AG20443 (cell line): Measurements from ENCODE around the gene PEAK1.

Experiments
- DNase-seq: peaks from one replicate; pipeline ENCODE4 v3.0.0; 2012; ENCODE audit warnings: low spot score, mixed read lengths

Gene PEAK1

DNA sequence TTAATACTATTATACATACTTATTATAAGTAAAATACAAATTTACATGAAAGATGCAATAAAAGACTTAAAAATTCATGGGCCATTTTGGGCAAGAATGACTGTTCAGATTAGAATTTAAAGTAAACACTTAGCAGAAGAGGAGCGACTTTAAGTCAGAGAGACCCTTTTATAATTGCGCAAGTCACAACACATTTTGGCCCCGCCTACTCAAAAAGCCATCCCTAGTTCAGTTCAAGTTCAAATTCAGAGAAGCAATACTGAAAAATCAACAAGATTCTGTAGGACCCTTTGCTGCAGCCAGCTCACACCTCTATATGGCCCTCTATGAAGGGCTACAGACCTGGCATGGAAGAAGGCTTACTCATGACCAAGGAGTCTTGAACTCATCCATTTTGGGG is 64.6 kb downstream of the PEAK1 start:
- DNase-seq = no peak

DNA sequence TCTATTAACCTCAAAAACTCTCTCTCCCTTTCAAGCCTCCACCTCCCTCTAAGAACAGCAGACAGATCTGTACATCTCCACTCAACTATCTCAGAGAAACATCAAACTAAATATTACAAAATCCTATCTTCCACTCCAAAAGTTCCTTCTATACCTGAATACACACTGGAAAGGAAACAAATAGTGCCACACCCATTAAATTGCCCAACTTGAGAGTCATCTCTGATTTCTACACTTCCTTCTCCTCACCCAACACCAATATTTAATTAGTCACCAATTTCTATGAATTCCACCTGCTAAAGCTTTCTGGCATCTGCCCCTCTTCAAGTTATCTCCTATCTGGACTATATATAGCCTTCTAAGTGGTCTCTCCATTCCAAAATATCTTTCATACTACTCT is 65.8 kb downstream of the PEAK1 start:
- DNase-seq = no peak

DNA sequence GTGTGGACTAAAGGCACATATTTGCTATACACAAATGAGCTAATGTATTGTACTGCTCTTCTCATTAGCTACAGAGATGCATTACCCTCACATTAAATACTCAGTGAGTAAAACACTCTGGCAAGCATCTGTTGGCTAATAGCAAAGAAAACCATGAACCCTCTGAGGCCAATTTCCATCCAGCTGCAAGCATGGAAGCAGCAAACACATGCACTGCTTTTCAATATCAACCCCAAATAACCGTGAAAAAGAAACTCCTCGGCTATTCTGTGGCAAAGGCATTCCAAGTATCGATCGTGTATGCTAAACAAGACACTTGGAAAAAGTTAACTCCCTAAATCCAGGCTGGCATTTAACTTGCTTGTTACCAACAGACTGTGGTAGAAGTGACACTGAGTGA is 67.0 kb downstream of the PEAK1 start:
- no peak for DNase-seq

DNA sequence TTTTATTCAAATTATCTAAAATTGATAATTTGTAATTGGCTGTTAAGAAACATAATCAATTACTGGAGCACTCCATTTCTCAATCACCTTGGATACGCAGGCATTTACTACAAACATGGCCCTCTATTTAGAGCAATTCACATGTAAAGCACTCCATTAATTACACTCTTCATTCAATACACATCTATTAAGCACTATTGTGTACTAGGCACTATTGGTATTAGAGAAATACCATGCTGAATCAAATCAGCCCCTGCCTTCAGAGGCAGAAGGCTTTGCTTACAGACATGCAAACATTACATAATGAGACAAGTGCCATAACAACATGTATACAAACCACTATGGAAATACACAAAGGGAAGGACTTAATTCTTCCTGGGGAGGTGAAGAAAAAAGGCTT is 69.1 kb downstream of the PEAK1 start:
- DNase-seq = no peak

DNA sequence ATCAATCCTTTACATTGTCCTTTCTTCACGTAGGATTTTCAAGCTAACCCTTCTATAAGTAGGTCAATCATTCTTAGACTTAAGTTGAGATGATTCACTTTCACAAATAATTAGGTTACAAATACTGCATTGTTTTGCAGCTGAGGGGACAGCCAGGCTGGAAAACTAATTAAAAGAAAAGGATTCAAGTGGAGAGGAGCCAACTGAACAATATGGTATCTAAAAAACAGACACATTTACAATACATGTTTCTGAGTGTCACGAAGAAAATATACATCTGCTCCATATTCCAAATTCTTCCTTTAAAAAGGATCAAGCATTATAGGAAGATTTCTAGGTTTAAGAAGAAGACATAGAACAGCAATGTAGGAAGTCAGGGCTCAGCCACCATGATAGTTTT is 70.2 kb downstream of the PEAK1 start:
- DNase-seq = no peak

DNA sequence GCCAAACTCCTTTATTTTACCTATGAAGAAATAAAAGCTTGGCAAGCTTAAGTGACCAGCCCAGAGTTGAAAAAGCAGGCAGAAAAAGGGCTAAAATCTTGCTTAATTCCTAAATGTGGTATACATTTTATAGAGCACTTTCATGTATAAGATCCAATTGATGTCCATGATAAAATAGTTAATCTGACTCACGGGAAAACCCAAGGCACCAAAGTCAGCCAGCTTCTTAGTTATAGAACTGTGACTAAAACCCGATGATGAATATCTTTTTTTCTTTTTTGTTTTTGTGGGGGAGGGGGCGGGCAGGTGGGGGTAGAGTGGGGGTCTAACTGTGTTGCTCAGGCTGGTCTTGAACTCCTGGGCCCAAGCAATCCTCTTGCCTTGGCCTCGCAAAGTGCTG is 71.4 kb downstream of the PEAK1 start:
- no peak for DNase-seq

DNA sequence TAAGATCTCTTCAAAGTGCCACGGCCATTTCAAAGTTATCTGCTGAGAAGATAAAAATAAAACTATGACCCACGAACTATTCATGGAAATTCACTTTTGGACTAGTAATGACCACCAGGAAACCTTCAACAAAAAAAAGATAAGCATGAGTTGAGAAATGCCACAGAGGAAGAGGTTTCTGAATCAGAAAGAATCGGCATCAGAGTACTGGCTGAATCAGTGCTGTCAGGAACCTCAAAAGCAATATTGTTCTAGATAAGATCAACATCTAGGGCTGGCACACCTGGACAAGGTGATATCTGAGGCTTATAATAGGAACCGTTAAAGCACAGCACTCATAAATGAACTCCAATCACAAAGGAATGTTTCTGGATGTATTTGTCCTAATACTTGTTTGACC is 72.7 kb downstream of the PEAK1 start:
- DNase-seq = no peak

DNA sequence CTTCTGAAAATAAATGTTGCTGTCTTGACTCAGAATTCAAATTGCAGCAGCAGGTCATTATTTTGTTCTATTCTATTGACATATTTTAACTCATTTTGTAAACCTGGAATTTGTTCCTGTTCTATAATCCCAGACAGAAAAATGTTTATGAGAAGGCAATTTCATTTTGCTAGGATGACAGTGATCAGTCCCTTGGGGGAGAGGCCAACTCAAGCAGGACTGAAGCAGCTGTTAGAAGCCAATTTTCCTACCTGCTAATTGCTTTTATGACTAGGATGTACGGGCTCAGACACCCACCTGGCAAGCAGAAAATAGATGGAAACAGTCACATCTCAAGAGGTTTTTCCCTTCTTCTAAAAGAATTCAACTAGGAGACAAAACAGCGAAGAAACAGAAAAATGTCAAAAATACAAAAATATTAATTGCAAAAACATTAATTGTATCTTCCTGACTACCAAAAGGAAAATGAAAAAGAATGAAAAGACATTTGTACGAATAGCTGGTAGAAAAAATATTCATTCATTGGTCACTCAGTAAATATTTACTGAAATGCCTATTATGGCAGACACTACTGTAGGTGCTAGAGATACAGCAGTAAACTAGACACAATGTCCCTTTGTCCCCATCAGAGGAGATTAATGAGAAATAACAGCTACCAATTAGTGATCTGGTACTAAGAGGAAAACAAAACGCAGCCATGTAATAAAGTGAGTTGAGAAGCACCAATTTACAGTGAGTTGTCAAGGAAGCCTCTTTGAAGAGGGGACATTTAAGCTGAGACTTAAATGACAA is 73.5 kb downstream of the PEAK1 start:
- DNase-seq = no peak

DNA sequence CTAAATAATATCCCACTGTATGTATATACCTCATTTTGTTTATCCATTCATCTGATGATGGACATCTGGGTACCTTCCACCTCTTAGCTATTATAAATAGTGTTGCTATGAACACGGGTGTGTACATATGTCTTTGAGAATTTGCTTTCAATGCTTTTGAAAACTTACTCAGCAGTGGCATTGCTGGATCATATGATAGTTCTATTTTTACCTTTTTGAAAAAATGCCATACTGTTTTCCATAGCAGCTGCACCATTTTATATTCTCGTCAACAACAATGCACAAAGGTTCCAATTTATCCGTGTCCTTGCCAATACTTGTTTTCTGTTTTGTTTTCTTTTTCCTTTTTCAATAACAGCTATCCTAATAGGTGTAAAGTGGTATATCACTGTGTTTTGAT is 77.1 kb downstream of the PEAK1 start:
- no peak for DNase-seq

DNA sequence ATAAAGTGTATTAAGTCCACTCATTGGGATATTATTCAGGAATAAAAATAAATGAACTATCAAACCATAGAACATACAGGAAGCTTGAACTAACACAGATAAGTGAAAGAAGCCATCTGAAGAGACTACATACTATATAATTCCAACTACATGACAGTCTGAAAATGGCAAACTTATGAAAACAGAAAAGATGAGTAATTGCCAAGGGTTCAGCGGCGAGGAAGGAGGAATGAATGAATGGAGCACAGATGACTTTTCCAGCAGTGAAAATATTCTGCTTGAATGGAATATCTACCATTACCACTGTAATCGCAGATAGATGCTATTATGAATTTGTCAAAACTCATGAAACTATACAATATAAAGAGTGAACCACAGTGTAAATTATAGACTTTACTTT is 79.7 kb downstream of the PEAK1 start:
- no peak for DNase-seq

DNA sequence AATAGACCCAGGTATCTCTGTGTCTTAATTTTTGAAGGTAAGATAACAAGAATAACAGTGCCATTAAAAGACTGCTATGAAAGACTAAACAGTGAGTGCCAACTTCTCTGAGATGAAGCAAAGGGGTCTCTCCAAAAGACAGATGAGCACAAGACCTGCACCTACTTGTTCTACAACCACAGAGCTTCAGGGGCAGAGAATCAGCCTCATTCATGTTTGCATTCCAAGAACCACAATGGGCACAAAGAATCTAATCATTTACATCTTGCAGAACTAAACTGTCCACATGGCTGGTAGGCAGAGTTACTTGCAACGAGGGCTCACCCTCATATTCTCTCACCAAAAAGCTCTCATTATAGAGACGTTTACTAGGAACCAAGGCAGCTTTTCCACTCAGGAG is 83.9 kb downstream of the PEAK1 start:
- no peak for DNase-seq

DNA sequence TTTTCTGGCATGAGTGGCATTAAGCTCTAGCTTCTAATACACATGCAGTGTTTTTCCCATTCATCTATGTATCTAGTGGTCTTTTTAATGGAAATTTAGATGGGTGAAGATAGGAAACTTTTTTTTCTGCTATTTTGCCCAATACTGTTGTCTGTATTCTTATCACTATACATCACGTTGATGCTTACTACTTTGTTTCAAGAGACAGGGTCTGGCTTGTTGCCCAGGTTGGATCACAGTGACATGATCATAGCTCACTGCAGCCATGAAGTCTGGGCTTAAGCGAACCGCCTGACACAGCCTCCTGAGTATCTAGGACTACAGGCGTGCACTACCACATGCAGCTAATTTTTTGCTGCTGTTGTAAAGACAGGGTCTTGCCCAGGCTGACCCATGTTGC is 84.6 kb downstream of the PEAK1 start:
- DNase-seq = no peak

DNA sequence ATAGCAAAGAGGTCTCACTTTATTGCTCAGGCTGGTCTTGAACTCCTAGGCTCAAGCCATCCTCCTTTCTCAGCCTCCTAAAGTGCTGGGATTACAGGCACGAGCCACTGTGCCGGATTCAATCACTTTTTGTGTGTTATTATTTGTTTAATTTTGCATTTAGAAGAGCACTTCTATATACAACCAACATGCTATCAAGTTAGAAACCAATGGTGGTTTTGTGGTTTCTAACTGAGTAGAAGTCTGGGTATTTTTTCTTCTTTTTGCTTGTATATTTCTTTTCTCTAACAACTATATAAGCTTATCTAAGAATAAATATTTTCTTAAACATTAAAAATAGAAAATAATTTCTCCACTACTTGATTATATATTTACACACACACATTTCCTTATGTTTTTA is 86.7 kb downstream of the PEAK1 start:
- no peak for DNase-seq

DNA sequence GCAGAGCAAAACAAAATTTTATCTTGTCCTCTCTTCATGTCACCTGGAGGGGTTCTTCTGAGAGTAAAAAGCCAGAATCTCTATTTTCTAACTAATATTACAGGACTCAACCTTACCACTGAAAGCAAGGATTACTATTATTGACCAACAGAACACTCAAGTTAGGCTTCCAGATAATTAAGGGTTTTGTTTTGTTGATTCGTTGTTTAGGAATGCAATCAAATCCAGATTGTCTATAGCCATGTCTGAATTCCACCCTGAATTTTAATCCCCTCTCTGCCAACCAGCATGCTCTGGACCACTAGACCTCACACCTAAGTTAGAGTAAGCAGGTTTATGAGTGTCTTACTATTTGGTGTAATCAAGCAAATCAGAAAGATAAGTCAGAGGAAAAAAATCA is 90.7 kb downstream of the PEAK1 start:
- peak; percentile 15 for DNase-seq

DNA sequence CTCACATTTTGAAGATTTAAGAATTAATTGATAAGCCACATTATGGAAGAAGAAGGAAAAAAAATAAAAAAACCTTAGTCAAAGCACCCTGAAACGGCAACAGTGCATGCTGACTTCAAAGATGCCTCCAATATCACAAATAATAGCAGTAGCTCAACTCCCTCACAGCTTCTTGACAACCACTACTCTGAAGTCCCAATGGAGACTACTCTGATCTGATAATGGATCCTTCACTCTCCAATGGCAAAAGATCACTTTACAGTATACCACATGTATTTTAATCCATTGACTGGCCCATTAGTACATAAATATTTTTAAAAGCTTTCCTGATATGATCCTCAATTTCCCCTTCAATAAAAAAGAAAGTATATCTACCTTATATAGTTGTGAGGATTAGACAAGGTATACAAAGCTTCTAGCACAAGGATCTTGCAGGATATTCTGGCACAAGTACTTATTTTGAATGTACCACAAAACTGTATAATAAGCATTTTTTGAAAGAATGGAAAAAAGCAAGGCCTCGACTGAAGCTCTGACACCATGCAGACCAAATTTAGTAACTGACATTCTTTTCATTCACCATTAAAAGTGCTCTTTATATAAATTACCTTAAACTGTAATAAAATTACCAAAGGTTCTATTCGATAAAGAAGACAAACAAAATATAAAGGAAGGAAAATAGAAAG is 91.9 kb downstream of the PEAK1 start:
- DNase-seq = no peak

DNA sequence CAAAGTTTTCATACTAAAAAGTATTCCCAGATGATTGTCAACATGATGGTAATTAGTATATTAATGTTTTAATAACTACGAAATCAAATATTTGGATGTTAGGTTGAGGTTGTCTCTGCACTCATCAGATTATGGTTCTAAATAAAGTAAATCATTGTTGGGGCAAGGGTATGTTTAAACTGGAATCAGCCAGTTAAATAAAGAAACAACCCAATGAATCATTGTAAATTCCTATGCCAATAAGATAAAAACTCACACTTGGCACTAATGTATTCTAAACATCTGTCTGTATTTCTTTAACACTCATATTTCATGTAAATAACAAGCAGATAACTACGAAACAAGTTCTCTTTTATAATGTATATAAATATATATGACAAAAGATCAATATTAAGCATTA is 92.7 kb downstream of the PEAK1 start:
- no peak for DNase-seq

DNA sequence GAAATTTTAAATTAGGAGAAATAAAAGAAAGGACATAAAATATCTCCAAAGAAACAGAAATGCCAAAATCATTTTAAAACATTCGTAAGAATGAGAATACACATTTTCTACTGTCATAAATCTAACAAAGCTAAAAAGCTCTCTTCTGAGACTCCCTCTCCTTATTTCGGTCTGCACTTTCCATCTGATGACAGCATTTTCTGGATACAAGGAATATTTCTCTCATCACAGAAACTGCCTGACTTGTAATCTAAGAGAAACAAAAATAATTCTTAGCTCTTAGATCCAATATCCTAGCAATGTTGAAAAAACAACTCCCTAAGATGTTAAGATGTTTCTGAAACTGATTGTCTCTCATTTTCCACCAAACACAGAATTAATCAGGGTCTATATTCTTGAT is 93.5 kb downstream of the PEAK1 start:
- DNase-seq = no peak

DNA sequence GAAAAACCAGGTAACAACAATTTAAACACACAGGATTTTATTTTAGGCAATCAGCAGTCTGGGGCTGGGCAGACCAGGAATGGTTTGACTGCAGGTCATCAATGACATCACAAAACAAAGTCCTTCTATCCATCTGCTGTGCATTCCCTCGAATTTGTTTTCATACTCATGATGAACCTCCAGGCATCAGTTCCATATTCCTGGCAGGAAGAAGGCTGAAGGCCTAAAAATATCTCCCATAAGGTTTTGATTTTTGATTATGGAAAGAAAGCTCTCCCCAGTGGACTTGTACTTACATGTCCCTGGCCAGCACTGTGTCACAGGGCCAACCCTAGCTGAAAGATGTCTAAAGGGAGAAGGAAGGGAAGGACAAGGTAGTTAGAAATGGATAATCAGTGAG is 107.4 kb downstream of the PEAK1 start:
- peak; percentile 41 for DNase-seq

DNA sequence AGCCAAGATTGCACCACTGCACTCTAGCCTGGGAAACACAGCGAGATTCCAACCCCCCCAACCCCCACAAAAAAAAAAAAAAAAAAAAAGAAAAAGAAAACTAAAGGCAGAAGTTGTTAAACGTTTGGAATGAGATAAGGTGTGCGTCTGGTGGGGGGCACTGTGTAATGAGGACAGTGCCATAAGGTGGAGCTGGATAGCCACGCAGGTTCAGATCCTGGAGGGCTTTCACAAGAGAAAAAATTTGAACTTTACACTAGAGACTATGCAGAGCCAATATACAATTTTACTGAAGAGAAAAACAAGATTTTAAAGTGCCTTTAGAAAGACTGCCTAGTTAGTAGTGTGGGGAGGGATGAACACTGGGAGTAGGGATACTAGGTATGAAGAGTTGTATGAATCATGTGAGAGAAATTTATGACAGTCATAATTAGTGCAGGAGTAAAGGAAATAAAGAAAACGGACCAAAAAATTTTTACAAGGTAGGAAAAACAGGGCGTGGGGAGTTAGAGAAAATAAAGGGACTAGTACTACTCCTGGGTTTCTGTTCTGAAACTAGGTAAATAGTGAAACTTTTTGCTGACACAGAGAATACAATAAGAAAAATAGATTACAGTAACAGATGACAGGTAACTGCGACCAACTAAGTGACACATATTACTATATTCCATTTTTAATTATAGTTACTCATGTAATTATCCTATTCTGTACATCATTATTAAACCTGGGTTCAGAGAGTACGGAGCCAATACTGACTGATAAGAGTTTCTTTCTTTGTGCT is 108.1 kb downstream of the PEAK1 start:
- no peak for DNase-seq

DNA sequence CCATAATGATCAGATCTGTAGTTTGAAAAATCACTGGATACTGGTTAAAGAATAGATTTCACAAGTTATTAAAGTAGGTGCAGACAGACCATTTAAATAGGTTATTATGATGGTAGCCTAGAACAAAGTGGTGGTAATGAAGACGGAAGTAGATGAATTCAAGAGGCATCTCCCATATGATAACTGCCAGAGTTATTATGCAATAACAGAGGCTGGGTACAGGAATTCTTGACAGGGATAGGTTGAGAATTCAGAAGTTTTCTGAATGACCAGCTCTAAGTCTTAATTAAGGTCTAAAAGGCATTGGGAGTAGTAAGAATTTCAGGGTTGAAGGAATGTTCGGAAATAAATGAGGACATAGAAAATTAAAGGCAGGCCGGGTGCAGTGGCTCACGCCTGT is 108.9 kb downstream of the PEAK1 start:
- DNase-seq = no peak

DNA sequence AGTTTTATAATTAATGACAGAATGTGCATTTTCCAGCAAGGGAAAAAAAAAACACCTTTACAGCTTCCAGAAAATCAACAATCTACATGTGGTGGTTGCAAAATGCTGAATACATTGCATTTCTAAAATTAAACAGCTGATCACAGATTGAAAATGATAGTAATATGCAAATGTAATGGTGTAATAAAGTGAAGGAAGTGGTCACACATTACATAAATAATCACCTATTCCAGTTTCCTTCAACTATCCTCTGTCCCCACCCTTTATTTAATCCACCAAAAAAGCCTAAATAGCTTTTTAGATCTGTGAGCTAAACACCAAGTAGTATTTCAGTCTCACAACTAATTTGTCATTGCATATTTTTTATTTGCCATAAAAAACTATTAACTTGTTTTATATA is 110.5 kb downstream of the PEAK1 start:
- no peak for DNase-seq

DNA sequence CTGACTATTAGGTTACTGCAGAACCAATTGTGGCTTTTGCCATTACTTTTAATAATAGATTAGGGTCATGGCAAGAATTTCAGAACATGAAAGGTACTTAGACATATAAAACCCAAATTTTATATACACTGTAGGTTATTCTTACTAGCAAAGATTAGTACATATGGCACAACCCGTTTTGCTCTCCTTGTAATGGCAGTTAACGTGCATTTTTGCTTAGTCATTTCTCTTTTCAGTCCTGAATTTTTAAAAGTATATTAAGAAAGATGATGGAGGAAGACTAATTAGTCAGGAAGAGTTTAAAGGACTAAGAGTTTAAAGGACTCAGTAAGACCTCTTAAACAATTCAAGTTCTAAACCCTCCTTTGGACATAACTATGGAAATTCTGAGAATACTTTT is 114.0 kb downstream of the PEAK1 start:
- DNase-seq = no peak

DNA sequence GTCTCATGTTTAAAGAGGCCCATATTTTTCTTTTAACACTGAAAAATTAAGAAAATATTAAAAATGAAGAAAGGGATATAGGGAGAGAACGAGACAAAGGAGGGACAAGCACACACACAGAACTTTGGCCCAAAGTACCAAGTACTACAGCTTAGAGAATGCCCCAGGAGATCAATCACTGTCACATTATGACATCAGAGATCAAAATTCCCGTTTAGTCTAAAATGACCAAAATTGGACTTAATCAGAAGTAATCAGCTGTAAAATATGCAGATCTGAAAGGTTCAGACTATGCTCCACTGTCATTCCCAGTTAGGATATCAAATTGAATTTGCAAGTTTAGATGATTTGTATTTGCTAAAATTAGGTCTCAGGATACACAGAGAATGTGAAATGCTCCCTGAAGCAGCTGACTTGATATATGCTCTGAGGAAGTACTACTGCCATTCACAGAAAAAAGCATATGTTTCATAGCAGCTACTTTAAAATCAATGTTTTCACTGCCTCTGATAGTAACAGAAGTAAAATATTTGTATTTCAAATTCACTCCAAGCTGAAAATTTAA is 123.0 kb downstream of the PEAK1 start:
- no peak for DNase-seq
